HepG2 (cell line): ENCODE measurements around the gene PKMYT1. TPM values are rescaled to one million over a fixed set of nuclear protein-coding genes. Genes with fewer than 3 reads are reported as not detected.

Experiments used
- FOSL2 ChIP-seq: sonication (generic); formaldehyde crosslinking; IDR thresholded peaks from 2 replicates; pipeline ENCODE4 v1.4.0; 2020; ENCODE audit warnings: missing genetic modification reagents
- HCFC1 ChIP-seq: fragments of 150-350 bp; IDR thresholded peaks from 2 replicates; pipeline ENCODE4 v1.6.1; 2014; ENCODE audit warnings: low read depth, low read length
- HOXA5 ChIP-seq: sonication (generic); formaldehyde crosslinking; IDR thresholded peaks from 2 replicates; pipeline ENCODE4 v1.4.0; 2020; ENCODE audit warnings: missing genetic modification reagents
- KLF11 ChIP-seq: IDR thresholded peaks from 2 replicates; pipeline ENCODE4 v1.6.1; 2016; ENCODE audit warnings: missing compliant biosample characterization
- MLLT10 ChIP-seq: sonication (generic); formaldehyde crosslinking; IDR thresholded peaks from 2 replicates; pipeline ENCODE4 v1.4.0; 2020; ENCODE audit warnings: missing genetic modification reagents
- NFE2 ChIP-seq: sonication (generic); formaldehyde crosslinking; IDR thresholded peaks from 2 replicates; pipeline ENCODE4 v1.4.0; 2020; ENCODE audit warnings: missing genetic modification reagents
- RAD21 ChIP-seq: fragments of 450-650 bp; formaldehyde crosslinking; IDR thresholded peaks from 2 replicates; pipeline ENCODE4 v1.5.0; 2020; ENCODE audit warnings: mild to moderate bottlenecking
- SOX5 ChIP-seq: IDR thresholded peaks from 2 replicates; pipeline ENCODE4 v1.6.1; 2016; ENCODE audit warnings: borderline replicate concordance
- THAP11 ChIP-seq: IDR thresholded peaks from 2 replicates; pipeline ENCODE4 v1.6.1; 2016; ENCODE audit warnings: missing biosample characterization, missing genetic modification reagents
- ZBTB33 ChIP-seq: sonication (generic); formaldehyde crosslinking; IDR thresholded peaks from 2 replicates; pipeline ENCODE4 v1.4.0; 2020; ENCODE audit warnings: missing genetic modification reagents
- ZNF318 ChIP-seq: sonication (generic); formaldehyde crosslinking; IDR thresholded peaks from 2 replicates; pipeline ENCODE4 v1.4.0; 2020; ENCODE audit warnings: mild to moderate bottlenecking, missing genetic modification reagents
- ZNF414 ChIP-seq: sonication (generic); formaldehyde crosslinking; IDR thresholded peaks from 2 replicates; pipeline ENCODE4 v1.5.0; 2020; ENCODE audit warnings: missing genetic modification reagents
- ZNF503 ChIP-seq: sonication (generic); formaldehyde crosslinking; IDR thresholded peaks from 2 replicates; pipeline ENCODE4 v1.4.0; 2020; ENCODE audit warnings: missing genetic modification reagents
- ZNF816 ChIP-seq: sonication (generic); formaldehyde crosslinking; IDR thresholded peaks from 2 replicates; pipeline ENCODE4 v1.8.0; 2022; ENCODE audit warnings: missing genetic modification reagents, mild to moderate bottlenecking, borderline replicate concordance
- polyA plus RNA-seq, 8 experiments: library from polyadenylated mRNA; depleted of rRNA in 3 of 8; stranded (reverse) in 7 of 8; unstranded in 1 of 8; fragments of >200 nt; fragmentation: Illumina TruSeq in 4 of 8; extraction: Trizol in 4 of 8; gene quantifications; 2 replicates each; pipeline versions ENCODE4 v1.2.1 to v1.2.3, GENCODE V29; 2011 to 2016; ENCODE audit warnings: low read depth in 4 of 8, missing spikeins in 1 of 8, mixed read lengths in 1 of 8; ENCODE audit not compliant: insufficient read depth in 1 of 8
- total RNA-seq, 5 experiments: library from RNA; depleted of rRNA; stranded (reverse); fragments of >200 nt; fragmentation: Illumina TruSeq; extraction: Trizol; gene quantifications; 2 replicates each; pipeline ENCODE4 v1.2.3, GENCODE V29; 2016; ENCODE audit warnings: low read depth in 1 of 5

Gene PKMYT1
- total and polyA plus RNA-seq, 2 of the 13 experiments (the other 11 are each of a cell fraction or from before 2014, with no cell fraction given) = 7.0 to 27.8 TPM

GRCh38 chr16:2980227-2981176 is at the start of gene PKMYT1 (continued):
- no peak for TF ChIP-seq NFE2
- TF ChIP-seq ZNF503 (CRISPR knock-in tag) = no peak
- TF ChIP-seq ZNF414 = no peak; the same call in 1 of the 2 replicates
- peak; percentile 8; the same call in 1 of the 2 replicates for TF ChIP-seq FOSL2 (CRISPR knock-in tag)
- TF ChIP-seq MLLT10 (CRISPR knock-in tag) = no peak
- no peak for TF ChIP-seq RAD21 (CRISPR knock-in tag)
- TF ChIP-seq HCFC1 = no peak
- no peak; the same call in 1 of the 2 replicates for TF ChIP-seq KLF11 (CRISPR knock-in tag)
- TF ChIP-seq THAP11 = peak; percentile 47
- no peak for TF ChIP-seq ZNF816 (CRISPR knock-in tag)
- TF ChIP-seq HOXA5 (CRISPR knock-in tag) = peak; percentile 74
- TF ChIP-seq SOX5 = peak; percentile 19; the same call in 1 of the 2 replicates
- TF ChIP-seq ZBTB33 (CRISPR knock-in tag) = 0 out of 2 replicates have a peak, but pooled peaks have one; percentile 12
- 0 out of 2 replicates have a peak, but pooled peaks have one; percentile 36 for TF ChIP-seq ZNF318 (CRISPR knock-in tag)
